HepG2 (cell line): ENCODE data around the gene MED20. TPM values are rescaled to one million over a fixed set of nuclear protein-coding genes. Genes with fewer than 3 reads are reported as not detected.
A peak's percentile ranks its signal among the peaks of the same experiment; 100 is the strongest.

Source experiments
- CAMTA2 ChIP-seq: sonication (generic); formaldehyde crosslinking; IDR thresholded peaks from 2 replicates; pipeline ENCODE4 v1.4.0; 2020; ENCODE audit warnings: mild to moderate bottlenecking, missing genetic modification reagents, borderline replicate concordance
- ETV5 ChIP-seq: IDR thresholded peaks from 2 replicates; pipeline ENCODE4 v1.6.1; 2018; ENCODE audit warnings: missing biosample characterization, missing genetic modification reagents, inconsistent platforms, borderline replicate concordance
- FOXC1 ChIP-seq: sonication (generic); formaldehyde crosslinking; IDR thresholded peaks from 2 replicates; pipeline ENCODE4 v1.8.0; 2022; ENCODE audit warnings: mild to moderate bottlenecking, missing genetic modification reagents, borderline replicate concordance
- MTA3 ChIP-seq: sonication (generic); formaldehyde crosslinking; IDR thresholded peaks from 2 replicates; pipeline ENCODE4 v1.4.0; 2020; ENCODE audit warnings: missing genetic modification reagents
- MXI1 ChIP-seq: IDR thresholded peaks from 3 replicates; pipeline ENCODE4 v1.6.1; 2012; ENCODE audit warnings: low read depth, low read length, inconsistent platforms, borderline replicate concordance
- PAF1 ChIP-seq: IDR thresholded peaks from 2 replicates; pipeline ENCODE4 v1.6.1; 2016; ENCODE audit warnings: missing genetic modification reagents, missing compliant biosample characterization
- PHB2 ChIP-seq: fragments of 450-650 bp; IDR thresholded peaks from 2 replicates; pipeline ENCODE4 v1.6.1; 2018; ENCODE audit not compliant: partially characterized antibody
- SNAI1 ChIP-seq: sonication (generic); formaldehyde crosslinking; IDR thresholded peaks from 2 replicates; pipeline ENCODE4 v1.5.0; 2020; ENCODE audit warnings: mild to moderate bottlenecking, missing genetic modification reagents, borderline replicate concordance
- SRSF4 ChIP-seq: fragments of 200-400 bp; formaldehyde crosslinking; IDR thresholded peaks from one replicate; pipeline ENCODE4 v1.6.1; 2018; ENCODE audit warnings: mild to moderate bottlenecking, low read depth, low read length, moderate library complexity; ENCODE audit not compliant: poor library complexity, severe bottlenecking
- TBX2 ChIP-seq: sonication (generic); formaldehyde crosslinking; IDR thresholded peaks from 2 replicates; pipeline ENCODE4 v1.5.0; 2020; ENCODE audit warnings: missing genetic modification reagents, mild to moderate bottlenecking, borderline replicate concordance
- ZFP36L1 ChIP-seq: sonication (generic); formaldehyde crosslinking; IDR thresholded peaks from 2 replicates; pipeline ENCODE4 v1.8.0; 2022; ENCODE audit warnings: mild to moderate bottlenecking, missing genetic modification reagents, moderate library complexity
- ZNF12 ChIP-seq: sonication (generic); formaldehyde crosslinking; IDR thresholded peaks from 2 replicates; pipeline ENCODE4 v1.5.0; 2020; ENCODE audit warnings: missing genetic modification reagents
- ZNF615 ChIP-seq: sonication (generic); formaldehyde crosslinking; IDR thresholded peaks from 2 replicates; pipeline ENCODE4 v1.5.0; 2020; ENCODE audit warnings: mild to moderate bottlenecking, missing genetic modification reagents, borderline replicate concordance
- ZNF670 ChIP-seq: sonication (generic); formaldehyde crosslinking; IDR thresholded peaks from 2 replicates; pipeline ENCODE4 v1.8.0; 2022; ENCODE audit warnings: mild to moderate bottlenecking, missing genetic modification reagents, borderline replicate concordance
- ZNF737 ChIP-seq: sonication (generic); formaldehyde crosslinking; IDR thresholded peaks from 2 replicates; pipeline ENCODE4 v1.5.0; 2020; ENCODE audit warnings: missing genetic modification reagents, mild to moderate bottlenecking, borderline replicate concordance
- ZNF747 ChIP-seq: sonication (generic); formaldehyde crosslinking; IDR thresholded peaks from 2 replicates; pipeline ENCODE4 v1.8.1; 2023; ENCODE audit warnings: missing genetic modification reagents, mild to moderate bottlenecking, borderline replicate concordance
- ZNF768 ChIP-seq: sonication (generic); formaldehyde crosslinking; IDR thresholded peaks from 2 replicates; pipeline ENCODE4 v1.4.0; 2020; ENCODE audit warnings: missing genetic modification reagents
- polyA plus RNA-seq, 8 experiments: library from polyadenylated mRNA; depleted of rRNA in 3 of 8; stranded (reverse) in 7 of 8; unstranded in 1 of 8; fragments of >200 nt; fragmentation: Illumina TruSeq in 4 of 8; extraction: Trizol in 4 of 8; gene quantifications; 2 replicates each; pipeline versions ENCODE4 v1.2.1 to v1.2.3, GENCODE V29; 2011 to 2016; ENCODE audit warnings: low read depth in 4 of 8, missing spikeins in 1 of 8, mixed read lengths in 1 of 8; ENCODE audit not compliant: insufficient read depth in 1 of 8
- total RNA-seq, 5 experiments: library from RNA; depleted of rRNA; stranded (reverse); fragments of >200 nt; fragmentation: Illumina TruSeq; extraction: Trizol; gene quantifications; 2 replicates each; pipeline ENCODE4 v1.2.3, GENCODE V29; 2016; ENCODE audit warnings: low read depth in 1 of 5
- TF ChIP-seq, protein P1 (sequence below): sonication (generic); formaldehyde crosslinking; IDR thresholded peaks from 2 replicates; pipeline ENCODE4 v1.8.0; 2022; ENCODE audit warnings: missing genetic modification reagents, mild to moderate bottlenecking, inconsistent platforms, borderline replicate concordance
- TF ChIP-seq, protein P2 (sequence below): sonication (generic); formaldehyde crosslinking; IDR thresholded peaks from 2 replicates; pipeline ENCODE4 v1.4.0; 2020; ENCODE audit warnings: missing genetic modification reagents, mild to moderate bottlenecking, borderline replicate concordance
- TF ChIP-seq, protein P3 (sequence below): sonication (generic); IDR thresholded peaks from 2 replicates; pipeline ENCODE4 v1.6.1; 2016; ENCODE audit warnings: low read depth, borderline replicate concordance
- TF ChIP-seq, protein P4 (sequence below): IDR thresholded peaks from 2 replicates; pipeline ENCODE4 v1.6.1; 2016
- TF ChIP-seq, protein P5 (sequence below): sonication (generic); formaldehyde crosslinking; IDR thresholded peaks from 2 replicates; pipeline ENCODE4 v1.8.0; 2022; ENCODE audit warnings: missing genetic modification reagents, low read depth, mild to moderate bottlenecking, borderline replicate concordance

MED20 gene
- total and polyA plus RNA-seq, 2 of the 13 experiments (the other 11 are each of a cell fraction or from before 2014, with no cell fraction given): 28.1 to 41.1 TPM

DNA sequence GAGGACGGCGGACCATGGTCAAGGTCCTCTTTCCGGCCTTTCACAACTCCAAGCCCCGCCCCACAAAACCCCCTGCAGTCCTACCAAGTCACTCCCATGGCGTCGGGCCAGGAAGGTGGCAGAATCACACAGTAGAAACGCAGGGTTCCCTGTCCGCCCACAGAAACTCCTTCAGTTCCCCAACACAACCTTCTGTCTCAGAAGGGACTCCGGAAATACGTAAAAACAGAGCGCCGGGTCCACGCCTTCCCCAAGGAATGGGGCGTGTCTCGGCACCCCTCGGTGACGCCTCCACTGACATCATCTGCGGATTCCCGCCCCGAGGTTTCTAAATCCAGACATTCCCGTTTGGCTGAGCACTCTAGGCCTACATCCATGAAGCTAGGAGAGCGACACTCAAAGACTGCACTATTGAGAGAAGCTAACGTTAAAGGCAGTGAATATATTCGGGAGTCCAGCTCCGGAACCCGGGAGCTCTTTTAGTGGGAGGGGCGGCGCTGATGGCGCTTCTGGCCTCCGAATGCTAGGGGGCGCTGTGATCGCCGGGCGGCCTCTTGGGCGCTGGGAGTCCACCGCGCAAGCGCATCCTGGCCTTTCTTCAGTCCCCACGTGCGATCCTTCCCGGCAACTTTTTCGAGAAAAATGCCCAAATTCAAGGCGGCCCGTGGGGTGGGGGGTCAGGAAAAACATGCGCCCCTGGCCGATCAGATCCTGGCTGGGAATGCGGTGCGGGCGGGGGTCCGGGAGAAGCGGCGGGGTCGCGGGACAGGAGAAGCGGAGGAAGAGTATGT, at the start of gene MED20, which contains the start of gene BYSL (continued):
- TF ChIP-seq, protein P1, sequence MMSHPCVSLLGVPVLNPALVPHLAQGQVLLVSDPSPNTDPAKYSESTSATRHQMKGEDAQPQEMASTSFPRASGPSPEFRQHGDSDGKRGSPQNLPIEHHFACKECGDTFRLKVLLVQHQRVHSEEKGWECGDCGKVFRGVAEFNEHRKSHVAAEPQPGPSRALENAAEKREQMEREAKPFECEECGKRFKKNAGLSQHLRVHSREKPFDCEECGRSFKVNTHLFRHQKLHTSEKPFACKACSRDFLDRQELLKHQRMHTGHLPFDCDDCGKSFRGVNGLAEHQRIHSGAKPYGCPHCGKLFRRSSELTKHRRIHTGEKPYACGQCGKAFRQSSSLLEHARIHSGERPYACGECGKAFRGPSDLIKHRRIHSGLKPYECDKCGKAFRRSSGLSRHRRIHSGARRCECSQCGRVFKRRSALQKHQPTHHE (CRISPR knock-in tag): peak; percentile 92; the same call in 1 of the 2 replicates
- no peak for TF ChIP-seq MTA3 (CRISPR knock-in tag)
- TF ChIP-seq CAMTA2: peak; percentile 21; the same call in 1 of the 2 replicates
- peak; percentile 71; the same call in 1 of the 2 replicates for TF ChIP-seq ZNF737
- peak; percentile 92 for TF ChIP-seq FOXC1 (CRISPR knock-in tag)
- no peak for TF ChIP-seq SRSF4
- TF ChIP-seq SNAI1 (CRISPR knock-in tag): peak; percentile 87; the same call in 1 of the 2 replicates
- TF ChIP-seq, protein P2, sequence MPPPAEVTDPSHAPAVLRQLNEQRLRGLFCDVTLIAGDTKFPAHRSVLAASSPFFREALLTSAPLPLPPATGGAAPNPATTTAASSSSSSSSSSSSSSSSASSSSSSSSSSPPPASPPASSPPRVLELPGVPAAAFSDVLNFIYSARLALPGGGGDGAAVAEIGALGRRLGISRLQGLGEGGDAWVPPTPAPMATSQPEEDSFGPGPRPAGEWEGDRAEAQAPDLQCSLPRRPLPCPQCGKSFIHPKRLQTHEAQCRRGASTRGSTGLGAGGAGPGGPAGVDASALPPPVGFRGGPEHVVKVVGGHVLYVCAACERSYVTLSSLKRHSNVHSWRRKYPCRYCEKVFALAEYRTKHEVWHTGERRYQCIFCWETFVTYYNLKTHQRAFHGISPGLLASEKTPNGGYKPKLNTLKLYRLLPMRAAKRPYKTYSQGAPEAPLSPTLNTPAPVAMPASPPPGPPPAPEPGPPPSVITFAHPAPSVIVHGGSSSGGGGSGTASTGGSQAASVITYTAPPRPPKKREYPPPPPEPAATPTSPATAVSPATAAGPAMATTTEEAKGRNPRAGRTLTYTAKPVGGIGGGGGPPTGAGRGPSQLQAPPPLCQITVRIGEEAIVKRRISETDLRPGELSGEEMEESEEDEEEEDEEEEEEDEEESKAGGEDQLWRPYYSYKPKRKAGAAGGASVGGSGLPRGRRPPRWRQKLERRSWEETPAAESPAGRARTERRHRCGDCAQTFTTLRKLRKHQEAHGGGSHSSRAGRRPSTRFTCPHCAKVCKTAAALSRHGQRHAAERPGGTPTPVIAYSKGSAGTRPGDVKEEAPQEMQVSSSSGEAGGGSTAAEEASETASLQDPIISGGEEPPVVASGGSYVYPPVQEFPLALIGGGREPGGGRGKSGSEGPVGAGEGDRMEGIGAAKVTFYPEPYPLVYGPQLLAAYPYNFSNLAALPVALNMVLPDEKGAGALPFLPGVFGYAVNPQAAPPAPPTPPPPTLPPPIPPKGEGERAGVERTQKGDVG (CRISPR knock-in tag): peak; percentile 75
- TF ChIP-seq ZFP36L1: peak; percentile 61; the same call in 1 of the 2 replicates
- TF ChIP-seq ZNF768: peak; percentile 9; the same call in 1 of the 2 replicates
- peak; percentile 34 for TF ChIP-seq ZNF12 (CRISPR knock-in tag)
- TF ChIP-seq PHB2: no peak
- TF ChIP-seq TBX2 (CRISPR knock-in tag): peak; percentile 75; the same call in 1 of the 2 replicates
- TF ChIP-seq, protein P3, sequence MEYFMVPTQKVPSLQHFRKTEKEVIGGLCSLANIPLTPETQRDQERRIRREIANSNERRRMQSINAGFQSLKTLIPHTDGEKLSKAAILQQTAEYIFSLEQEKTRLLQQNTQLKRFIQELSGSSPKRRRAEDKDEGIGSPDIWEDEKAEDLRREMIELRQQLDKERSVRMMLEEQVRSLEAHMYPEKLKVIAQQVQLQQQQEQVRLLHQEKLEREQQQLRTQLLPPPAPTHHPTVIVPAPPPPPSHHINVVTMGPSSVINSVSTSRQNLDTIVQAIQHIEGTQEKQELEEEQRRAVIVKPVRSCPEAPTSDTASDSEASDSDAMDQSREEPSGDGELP: peak; percentile 26; the same call in 1 of the 2 replicates
- peak; percentile 76 for TF ChIP-seq ETV5 (CRISPR knock-in tag)
- TF ChIP-seq ZNF747: peak; percentile 51; the same call in 1 of the 2 replicates
- peak; percentile 81 for TF ChIP-seq ZNF670 (CRISPR knock-in tag)
- no peak for TF ChIP-seq PAF1 (CRISPR knock-in tag)
- peak; percentile 93; the same call in 2 of the 3 replicates for TF ChIP-seq MXI1
- TF ChIP-seq, protein P4, sequence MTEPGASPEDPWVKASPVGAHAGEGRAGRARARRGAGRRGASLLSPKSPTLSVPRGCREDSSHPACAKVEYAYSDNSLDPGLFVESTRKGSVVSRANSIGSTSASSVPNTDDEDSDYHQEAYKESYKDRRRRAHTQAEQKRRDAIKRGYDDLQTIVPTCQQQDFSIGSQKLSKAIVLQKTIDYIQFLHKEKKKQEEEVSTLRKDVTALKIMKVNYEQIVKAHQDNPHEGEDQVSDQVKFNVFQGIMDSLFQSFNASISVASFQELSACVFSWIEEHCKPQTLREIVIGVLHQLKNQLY: no peak
- TF ChIP-seq, protein P5, sequence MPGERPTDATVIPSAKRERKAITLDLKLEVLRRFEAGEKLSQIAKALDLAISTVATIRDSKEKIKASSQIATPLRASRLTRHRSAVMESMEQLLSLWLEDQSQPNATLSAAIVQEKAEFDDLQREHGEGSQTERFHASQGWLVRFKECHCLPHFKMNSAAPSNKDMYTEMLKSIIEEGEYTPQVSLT: no peak
- no peak; the same call in 1 of the 2 replicates for TF ChIP-seq ZNF615 (CRISPR knock-in tag)
